Activated CD8-positive, alpha-beta memory T cell treated with anti-CD3 and anti-CD28 coated beads for 4 hours (primary cell): ENCODE measurements around the gene CFAP46.
"Not testable (repeated sequence)": the region's sequence is repeated elsewhere in the genome, so short reads cannot be mapped to it uniquely, and the experiment has no call there.

ENCODE experiments used
- DNase-seq, 2 donors: peaks; one replicate each; pipeline ENCODE4 v3.0.0-alpha.2; 2020; ENCODE audit warnings: low read depth in 2 of 2

The CFAP46 gene

GRCh38 chr10:132788180-132788830, 154.1 kb downstream of the CFAP46 start:
- DNase-seq = no peak

DNA sequence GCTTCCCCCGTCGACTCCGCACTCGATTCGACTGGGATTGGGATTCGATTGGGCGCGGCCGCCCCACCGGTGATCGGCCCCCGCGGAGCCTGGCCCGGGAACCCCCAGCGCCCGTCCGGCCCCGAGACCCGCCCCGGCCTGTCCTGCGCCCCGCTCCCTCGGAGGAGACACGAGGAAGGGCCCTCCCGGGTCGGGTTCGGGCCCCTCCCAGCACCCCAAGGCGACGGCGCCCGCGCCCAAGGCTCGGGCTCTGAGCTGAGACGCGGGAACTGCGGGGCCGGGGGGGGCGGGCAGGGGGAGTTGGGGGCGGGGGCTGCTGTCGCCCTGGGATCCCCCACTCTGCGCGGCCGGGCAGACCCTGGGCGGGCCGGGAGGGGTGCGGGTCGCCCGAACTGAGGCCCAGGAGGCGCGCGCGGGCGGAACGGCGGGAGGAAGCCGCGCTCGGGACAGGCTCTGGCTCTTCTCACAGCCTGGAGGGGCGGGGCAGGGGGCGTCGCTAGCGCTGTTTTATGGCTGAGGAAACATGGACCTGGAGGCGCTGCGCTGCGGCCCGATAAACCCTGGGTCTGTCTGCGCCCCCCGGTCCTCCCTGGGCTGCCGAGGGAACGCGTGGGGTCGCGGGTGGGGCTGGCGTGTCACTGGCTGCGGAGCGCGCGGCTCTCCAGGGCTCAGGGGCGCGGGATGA, 154.7 kb downstream of the CFAP46 start:
- no peak for DNase-seq

DNA sequence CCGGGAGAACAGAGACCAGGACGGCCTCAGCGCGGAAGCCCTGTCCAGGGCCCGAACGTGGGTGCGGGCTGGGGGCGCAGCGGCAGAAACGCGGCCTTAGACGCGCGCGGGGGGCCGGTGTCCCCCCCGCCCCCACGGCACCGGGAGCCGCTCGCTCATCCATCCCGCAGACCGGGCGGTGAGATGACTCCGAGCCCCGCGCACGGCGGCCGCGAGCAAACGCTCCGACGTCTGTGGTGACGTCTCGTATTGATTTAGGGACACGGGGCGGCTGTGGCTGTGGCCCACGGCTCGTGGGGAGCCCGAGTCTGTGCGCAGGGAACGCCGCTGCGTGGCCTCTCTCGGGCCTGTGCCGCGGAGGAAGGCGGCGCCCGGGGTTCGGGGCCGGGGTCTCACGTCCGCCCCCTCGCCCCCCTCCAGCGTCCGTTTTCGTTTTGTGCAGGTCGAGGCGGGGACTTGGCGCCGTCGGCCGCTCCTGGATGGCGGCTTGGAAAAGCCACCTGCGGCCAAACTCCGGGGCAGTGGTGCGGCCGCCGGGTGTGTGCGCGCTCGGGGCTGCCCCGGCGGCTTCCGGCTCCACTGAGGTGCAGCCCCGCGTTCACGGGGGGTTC, 155.4 kb downstream of the CFAP46 start:
- DNase-seq = no peak

DNA sequence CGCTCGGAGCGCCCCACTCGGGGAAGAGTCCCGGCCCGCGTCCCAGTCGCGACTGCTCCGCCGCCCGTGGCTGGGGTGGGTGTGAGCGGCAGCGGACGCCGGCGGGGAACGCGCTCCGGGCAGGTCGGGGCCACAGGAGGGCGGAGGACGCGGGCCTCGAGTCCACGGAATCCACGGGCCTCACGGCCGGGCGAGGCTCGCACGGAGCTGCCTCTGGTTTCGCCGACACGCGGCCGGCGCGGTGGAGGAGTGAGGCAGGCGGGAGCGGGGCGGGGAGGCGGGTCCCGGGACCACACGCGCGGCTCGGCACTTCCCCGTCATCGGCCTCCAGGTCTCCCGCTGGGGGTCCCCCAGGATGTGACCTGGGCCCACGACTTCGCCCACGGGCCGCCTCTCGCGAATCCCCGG, 155.9 kb downstream of the CFAP46 start:
- DNase-seq = no peak

DNA sequence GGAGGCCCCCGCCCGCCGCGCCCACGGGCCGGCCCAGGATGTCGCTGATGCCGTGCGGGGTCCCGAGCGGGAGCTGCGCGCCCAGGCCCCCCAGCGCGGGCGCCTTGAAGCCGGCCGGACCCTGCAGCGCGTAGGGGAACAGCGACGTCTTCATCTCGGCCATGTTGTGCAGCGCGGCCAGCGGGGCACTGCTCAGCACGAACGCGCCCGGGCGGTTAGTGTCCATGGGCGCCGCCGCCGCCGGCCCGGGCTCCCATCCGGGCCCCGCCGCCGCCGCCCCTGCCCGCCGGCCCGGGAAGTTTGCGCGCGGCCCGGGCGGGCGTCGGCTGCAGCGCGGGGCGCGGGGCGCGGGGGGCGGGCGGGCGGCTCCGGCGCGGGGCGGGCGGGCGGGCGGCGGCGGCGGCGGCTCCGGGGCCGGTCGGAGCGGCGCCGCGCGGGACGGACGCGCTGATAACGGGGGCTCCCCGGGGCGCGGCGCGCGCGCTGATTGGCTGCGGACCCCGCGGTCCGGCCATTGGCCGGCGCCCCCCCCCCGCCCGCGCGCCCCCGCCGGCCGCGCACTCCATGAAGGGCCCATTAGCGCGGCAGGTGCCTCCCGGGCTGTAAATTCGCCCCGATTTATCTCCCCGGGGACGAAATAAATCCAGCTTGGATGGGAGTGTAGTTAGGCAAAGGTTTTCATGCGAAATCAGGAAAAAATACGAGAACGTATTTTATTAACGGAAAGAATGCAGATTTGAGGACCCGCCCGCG, 156.5 kb downstream of the CFAP46 start, which contains the start of gene NKX6-2:
Gene NKX6-2 (minus strand): TSS at position 425 of the 753 bp plus-strand sequence. CDS start 199 bp downstream, at position 226.
- DNase-seq = no peak

DNA sequence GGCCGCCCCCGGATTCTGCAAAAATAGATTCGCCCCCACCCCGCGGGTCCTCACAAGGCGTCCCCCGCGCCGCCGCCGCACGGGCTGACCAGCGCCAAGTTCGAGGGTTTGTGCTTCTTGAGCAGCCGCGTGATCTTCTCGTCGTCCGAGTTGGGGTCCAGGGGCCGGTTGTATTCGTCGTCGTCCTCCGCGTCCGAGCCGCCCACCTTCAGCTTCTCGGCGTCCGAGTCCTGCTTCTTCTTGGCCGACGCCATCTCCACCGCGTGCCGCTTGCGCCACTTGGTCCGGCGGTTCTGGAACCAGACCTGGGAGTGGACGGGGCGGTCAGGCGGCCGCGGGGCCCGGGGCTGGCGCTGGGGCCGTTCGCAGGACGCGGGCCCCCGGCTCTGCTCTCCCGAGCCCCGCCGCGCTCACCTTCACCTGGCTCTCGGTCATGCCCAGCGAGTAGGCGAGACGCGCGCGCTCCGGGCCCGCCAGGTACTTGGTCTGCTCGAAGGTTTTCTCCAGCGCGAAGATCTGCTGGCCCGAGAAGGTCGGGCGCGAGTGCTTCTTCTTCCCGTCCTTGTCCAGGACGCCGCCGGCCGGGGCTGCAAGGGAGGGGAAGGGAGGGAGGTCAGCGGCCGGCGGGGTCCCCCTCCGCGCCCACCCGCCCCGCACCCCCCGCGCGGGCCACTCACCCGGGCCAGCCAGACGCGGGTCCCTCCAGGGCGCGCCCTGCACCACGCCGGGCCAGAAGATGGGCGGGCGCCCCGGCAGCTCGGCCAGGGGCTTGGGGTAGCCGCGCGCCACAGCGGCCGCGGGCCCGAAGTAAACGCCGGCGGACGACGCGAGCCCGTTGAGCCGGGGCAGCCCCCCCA, 157.3 kb downstream of the CFAP46 start:
- DNase-seq = no peak

DNA sequence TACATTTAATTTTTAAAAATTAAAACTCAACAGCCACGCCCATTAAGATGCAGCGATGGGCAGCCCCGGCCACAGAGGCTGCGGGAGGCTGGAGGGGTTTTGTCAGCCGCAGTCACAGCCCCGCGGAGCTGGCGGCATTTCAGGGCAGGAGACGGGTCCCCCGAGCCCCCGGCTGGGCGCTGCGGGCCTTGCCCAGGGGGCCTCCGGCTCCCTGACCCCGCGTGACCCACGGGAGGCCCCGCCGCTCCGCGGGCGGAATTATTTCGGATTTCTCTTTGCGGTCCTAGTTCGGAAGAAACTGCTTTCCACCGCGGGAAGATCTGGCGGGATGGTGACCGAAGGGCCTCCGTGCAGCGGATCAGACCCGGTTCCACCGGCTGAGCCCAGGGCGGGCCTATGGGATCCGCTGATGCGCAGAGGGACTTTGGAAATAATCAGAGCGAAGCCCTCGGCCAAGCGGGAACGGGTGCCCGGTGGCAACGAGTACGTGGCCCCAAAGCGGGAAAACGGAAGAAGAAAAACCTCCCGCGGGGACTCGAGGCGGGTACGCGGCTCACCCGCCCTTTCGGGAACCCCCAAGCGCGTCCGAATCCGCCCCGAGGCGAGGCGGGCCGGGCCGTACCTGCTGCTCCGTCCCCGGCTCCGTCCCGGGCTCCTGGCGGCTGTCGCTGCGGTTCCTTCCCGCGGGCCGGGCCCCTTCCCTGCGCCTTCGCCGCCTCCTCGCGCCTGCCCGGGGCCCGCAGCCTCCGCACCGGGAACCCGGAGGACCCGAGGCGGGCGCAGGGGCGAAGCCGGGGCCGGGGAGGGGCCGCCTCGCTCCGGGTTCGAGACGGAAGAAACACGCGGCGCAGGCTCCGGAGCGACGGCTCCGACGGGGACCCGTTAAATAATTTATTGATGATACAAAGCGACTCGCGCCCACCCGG, 158.2 kb downstream of the CFAP46 start:
- DNase-seq = no peak

DNA sequence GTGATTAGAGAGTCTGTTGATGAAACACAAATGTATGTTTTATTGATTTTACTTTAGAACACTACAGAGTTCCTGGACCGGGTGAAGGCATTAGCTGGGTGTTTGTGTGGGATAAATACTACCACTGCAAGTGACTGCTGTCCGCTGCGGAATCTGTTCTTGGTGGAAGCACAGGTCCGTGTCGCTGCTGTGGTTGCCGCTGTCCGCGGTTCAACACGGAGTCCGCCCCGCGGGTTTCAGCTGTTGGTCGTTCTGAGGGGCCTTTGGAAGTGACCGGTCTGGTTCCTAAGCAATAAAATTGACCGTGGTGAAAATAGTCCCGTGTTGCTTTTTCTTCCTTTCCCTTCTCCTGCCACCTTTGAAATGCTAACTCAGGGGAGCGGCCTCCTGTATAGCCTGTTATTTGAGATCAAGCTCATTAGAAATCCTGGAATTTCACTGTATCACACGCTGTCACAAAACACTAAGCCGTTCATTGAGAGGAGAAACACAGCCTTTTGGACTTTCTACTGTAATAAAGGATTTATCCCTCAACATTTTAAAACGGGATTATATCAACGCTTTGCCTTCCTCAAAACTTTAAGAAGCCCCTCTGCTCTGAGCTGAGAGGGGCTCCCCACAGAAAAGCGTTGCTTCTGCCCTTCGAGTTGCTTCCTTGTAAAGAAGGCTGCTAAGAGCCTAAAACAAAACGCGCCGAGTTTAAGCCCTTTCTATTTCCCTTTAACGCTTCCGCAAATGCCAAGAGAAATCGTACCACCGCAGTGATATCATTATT, 159.0 kb downstream of the CFAP46 start:
- DNase-seq = no peak

DNA sequence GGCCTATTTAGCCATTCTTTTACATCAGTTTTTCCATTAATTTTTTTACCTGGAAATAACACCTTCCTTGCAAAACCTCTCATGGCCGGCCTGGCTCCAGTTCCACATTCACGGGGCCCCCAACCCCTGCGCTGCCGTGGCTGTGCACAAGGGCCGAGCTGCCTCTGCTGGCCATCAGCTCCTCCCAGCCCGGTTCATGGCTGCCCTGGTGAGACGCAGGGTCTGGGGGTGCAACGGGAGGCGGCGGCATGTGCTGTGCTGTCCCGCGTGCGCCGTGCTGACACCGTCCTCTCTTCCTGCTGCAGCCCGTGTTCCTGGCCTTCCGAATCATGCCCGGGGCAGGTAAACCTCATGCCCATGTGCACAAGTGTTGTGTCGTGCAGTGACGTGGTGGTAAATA, 160.8 kb downstream of the CFAP46 start:
- DNase-seq = no peak

DNA sequence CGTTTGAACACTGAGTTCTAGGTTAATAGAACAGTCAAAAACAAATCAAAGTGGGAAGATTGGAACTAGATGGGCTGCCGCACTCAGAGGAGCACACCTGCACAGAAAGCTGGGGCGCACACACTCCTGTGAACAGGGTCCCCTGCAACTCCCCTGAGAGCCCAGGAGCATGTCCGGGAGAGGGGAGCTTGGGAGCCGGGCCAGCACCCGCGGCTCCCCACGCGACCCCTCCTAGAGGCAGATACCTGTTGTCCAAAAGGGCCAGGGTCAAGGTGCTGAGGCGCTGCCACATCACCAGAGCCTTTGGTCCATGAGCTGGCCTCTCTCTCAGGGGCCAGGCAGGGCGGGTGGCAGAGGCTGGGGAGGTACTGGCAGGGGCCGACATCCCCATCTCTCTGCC, 162.0 kb downstream of the CFAP46 start:
- DNase-seq = no peak

GRCh38 chr10:132779549-132780294, 162.6 kb downstream of the CFAP46 start:
- DNase-seq = no peak

- DNase-seq = no peak
Measured at GRCh38 chr10:132777441-132777840, 164.9 kb downstream of the CFAP46 start.

GRCh38 chr10:132776821-132777220, 165.5 kb downstream of the CFAP46 start:
- no peak for DNase-seq

DNA sequence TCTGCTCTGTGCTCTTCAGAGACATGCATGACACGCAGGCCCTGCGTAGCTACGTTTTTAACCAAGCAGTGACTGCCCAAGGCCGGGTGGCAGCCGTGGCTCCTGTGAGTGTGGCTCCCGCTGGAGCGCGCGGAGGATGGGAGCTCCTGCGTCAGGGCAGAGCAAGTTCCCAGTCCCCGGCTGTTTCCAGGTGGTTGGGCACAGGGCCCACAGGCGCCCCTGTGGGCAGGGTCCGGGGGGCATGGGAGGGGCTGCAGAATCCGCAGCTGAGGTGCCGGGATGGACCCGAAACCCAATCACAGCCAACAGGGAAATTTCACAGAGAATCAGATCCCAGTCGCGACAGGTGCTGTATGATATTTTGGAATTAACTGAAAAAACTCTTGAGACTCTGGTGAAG, 166.2 kb downstream of the CFAP46 start:
- no peak for DNase-seq

- no peak for DNase-seq
Measured at GRCh38 chr10:132774902-132775863, 167.2 kb downstream of the CFAP46 start.

- DNase-seq = no peak
Measured at GRCh38 chr10:132774181-132774901, 168.0 kb downstream of the CFAP46 start.

DNA sequence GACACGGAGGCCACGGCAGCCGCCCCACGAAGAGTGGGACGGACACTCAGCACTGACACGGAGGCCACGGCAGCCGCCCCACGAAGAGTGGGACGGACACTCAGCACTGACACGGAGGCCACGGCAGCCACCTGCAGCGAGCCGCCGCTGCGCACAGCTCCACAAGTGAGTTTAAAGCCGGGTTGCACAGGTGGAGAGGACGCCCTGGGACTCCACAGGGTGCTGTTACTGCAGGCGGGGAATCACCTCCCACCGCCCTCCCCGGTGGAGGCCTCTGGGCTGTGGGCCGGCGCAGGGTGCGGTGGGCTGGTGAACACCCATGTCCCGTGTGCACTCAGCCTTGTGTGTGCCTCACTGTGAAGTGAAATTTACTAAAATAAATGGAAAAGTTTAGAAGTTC, 169.6 kb downstream of the CFAP46 start:
- not testable (repeated sequence) for DNase-seq
